Measurements from ENCODE around the gene ERCC6L. TPM values are rescaled to one million over a fixed set of nuclear protein-coding genes. Genes with fewer than 3 reads are reported as not detected.
A peak's percentile ranks its signal among the peaks of the same experiment; 100 is the strongest.

The ERCC6L gene
- 0.60 and 2.2 TPM in 2 replicates for total RNA-seq

- peak; percentile 85 to 88 for DNase-seq (ENCODE audit: low read depth in 2 of 2)
Measured at GRCh38 chrX:72238721-72239475, at the start of gene ERCC6L. TSS of gene ERCC6L (minus strand) at chrX:72239027. CDS start at chrX:72238911, 116 bp downstream.

DNA sequence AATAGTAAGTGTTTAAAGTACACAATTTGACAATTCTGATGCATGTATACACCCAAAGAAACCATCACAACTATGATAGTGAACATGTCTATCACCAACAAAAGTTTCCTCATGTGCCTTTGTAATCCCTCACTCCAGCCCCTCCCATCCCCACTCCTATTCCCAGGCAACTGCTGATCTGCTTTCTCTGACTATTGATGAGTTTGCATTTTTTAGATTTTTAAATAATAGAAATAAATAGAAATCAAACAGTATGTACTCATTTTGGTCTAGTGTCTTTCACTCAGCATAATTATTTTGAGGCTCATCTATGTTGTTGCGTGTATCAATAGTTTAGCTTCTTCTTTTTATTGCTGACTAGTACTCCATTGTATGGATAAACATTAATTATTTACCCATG lies 43.5 kb upstream of the ERCC6L start:
- DNase-seq (ENCODE audit: low read depth in 2 of 2), result no peak

DNA sequence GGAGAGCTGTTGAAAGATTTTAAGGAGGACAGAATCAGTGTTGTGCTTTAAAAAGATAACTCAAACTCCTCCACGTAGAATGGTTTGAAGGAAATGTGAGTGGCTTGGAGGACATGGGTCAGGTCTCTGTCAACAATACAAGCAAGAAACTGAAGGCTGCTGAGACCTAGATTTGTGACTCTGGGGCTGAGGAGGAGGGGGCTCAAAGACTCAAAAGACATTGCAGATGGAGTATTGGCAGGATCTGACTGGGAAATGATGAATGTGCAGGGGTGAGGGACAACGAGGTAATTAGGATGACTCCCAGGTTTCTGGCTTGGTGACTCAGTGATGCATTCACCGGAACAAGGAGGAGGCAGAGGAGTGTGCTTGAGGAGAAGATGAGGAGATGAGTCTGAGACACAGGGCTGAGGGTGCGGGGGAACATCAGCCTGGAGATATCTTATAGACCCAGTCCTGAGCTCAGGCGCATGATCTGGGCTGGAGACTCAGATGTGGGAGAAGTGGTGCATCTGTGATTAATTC lies 41.6 kb upstream of the ERCC6L start:
- no peak for DNase-seq (ENCODE audit: low read depth in 2 of 2)

DNA sequence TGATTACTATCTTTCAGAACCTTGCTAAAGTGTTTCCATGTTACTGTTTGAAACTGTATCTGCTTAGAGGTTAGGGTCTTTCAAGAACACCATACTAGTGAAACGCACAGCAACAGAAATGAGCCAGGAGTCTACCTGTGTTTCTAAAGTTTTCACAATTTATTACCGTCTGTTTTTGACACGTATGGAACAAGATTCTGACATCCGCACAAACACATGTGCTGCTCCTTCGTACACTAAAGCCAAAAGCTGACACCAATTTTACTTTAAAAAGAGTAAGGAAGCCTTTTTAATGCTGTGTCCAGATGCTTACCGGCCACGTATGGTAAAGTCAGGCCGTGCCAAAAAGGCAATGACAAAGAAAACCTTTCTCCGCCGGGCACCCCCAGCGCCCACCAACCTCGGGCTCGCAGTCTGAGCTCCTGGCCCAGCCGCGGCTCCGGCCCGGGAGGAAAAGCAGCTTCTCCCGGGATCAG lies 37.7 kb upstream of the ERCC6L start:
- DNase-seq (ENCODE audit: low read depth in 2 of 2), result no peak

- DNase-seq (ENCODE audit: low read depth in 2 of 2), result no peak
Measured at GRCh38 chrX:72274526-72274925, 35.7 kb upstream of the ERCC6L start.

DNA sequence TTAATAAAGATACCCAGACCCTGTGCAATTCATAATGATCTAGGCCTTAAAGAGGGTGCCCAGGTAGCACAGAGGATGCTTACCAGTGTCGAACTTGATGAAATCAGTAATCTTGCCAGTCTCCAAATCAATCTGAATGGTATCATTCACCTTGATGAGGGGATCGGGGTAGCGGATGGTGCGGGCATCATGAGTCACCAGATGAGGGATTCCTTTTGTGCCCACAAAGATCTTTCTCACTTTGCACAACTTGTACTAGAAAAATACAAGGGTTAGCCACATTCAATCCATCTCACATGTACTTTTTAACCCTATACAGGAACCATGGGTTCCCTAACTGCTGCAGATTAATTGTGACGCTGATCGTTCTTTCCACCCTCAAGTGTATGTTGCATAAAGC lies 34.9 kb upstream of the ERCC6L start:
- DNase-seq (ENCODE audit: low read depth in 2 of 2), result no peak

DNA sequence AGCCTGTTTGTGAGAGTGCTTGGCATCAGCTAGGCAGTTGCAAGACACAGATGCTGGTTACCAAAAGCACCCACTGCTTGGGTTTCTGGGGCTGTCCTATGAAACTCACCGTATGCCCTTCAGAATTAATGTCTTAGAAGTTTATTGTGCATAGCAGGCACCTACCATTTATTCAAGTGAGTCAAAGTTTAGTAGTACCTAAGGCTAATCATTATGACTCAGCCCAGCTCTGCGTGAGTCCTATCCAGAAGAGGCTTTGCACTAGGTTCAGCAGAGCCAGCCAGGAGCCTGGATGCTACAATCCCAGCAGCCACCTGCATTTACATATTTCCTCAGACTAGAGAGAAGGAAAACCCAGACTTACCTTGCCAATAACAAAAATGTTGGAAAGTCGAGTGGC lies 34.0 kb upstream of the ERCC6L start:
- peak in 1 of 2 donors; percentile 37 for DNase-seq (ENCODE audit: low read depth in 2 of 2)

DNA sequence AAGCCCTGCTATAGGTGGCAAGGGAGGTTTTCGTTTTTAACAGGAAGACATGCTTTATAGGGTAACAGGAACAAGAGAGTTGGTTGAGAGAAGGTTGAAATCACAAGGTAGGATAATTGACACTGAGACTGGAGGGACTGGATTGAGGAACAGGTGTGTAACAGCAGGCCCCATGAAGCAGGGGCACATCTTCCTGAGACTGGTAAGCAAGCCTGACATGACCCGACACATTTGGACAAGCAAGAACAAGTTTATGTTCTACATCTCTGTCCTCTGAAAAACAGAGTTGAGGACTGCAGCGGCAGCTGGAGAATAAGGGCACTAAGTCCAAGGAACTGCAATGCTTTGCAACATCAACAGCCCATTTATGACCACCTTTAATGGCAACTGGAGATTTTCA lies 33.0 kb upstream of the ERCC6L start:
- no peak for DNase-seq (ENCODE audit: low read depth in 2 of 2)

DNA sequence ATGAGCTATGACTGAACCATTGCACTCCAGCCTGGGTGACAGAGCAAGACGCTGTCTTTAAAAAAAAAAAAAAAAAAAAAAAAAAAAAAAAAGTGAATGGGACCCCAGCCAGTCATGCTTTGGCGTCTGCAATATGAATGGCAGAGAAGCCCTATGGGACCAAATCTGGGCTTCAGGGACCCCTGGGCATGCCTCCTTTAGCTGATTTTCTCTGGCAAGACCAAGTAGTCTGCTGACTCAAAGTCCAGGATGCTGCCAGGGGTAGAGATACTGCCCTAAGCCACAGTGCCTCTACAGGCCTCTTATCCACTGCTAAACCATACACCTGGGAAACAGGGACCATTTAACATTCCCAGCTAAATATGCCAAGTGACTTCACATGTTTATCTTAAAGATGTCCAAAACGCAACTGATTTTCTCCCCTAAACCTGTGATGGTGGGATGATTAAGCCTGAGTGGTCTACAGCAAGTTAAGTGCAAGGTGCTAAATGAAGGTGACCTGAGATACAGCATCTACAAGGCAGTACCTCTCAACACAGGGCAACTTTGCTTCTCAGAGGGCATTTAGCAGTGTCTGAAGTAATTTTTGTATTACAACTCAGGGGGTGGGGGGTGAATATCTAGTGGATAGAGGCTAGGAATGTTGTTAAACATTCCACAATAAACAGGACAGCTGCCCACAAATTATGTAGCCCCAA lies 32.4 kb upstream of the ERCC6L start:
- DNase-seq (ENCODE audit: low read depth in 2 of 2), result no peak

DNA sequence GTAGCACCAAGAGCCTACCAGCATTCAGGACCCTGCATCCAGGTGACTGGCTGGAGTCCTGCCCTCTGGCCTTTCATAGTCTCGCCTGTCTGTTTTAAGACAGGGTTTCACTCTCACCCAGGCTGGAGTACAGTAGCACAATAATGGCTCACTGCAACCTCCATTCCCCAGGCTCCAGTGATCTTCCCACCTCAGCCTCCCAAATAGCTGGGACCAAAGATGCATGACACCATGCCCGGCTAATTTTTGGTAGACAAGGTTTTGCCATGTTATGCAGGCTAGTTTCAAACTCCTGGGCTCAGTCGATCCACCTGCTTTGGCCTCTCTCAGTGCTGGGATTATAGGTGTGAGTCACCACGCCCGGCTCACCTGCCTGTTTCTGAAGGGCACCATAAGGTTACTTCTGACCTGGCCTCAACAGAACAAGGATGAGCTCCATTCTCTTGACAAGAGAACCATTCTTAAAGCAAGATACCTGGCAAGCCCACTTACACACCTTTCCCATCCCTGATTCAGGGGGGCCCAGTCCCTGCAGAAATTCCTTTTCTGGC lies 31.6 kb upstream of the ERCC6L start:
- DNase-seq (ENCODE audit: low read depth in 2 of 2), result no peak

- peak in 1 of 2 donors; percentile 69 for DNase-seq (ENCODE audit: low read depth in 2 of 2)
Measured at GRCh38 chrX:72269671-72270251, 30.9 kb upstream of the ERCC6L start.

DNA sequence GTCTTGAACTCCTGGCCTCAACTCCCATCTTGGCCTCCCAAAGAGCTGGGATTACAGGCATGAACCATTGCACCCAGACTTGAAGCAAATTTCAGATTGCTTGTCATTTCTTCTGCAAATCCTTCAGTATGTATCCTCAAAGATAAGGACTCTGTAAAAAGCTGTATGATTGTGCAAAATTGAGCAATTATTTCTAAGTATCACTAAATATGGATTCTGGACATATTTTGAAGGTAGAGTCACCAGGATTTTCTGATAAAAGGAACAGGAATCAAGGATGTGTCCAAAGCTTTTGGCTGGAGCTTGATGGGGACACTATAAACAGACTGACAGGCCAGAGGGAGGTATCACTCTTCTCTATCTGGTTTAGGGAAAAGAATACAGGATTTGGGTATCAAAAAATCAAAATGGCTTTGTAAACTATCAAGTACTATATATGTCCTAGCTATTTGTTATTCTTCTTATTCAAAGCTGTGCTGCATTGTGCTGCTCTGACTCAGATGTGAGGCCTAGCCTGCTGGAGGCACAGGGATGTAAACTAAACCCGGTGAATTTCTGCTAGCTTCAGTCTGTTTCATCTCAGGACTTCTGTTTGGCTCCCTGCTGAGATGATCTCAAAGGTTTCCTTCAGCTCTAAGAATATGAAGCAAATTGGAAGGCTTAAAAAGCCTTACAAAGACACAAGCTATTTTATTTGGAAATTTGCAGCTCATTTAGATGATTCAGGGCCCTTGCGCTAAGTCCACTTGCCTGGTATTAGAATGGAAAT lies 30.0 kb upstream of the ERCC6L start:
- DNase-seq (ENCODE audit: low read depth in 2 of 2), result peak in 1 of 2 donors; percentile 32

GRCh38 chrX:72265263-72265662 lies 26.4 kb upstream of the ERCC6L start:
- DNase-seq (ENCODE audit: low read depth in 2 of 2), result no peak

DNA sequence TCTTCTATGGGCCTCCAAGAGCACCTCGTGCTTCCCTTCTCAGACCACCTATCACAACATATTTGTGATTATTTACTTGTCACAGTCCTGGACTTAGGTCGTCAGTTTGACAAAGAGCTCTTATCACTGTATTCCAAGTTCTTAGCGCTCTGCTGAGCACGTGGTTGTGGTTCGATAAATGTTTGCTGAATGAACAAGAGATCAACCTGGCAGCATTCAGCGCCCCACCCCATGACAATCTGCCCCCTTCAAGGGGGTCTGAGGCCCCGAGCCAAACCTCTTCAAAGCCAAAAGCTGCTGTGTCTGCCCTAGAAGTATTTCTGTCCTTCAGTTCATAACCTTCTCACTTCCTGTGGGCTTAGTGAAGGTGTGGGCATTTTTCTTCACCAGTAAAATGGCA lies 23.2 kb upstream of the ERCC6L start:
- DNase-seq (ENCODE audit: low read depth in 2 of 2), result no peak

GRCh38 chrX:72260448-72260847 lies 21.6 kb upstream of the ERCC6L start:
- no peak for DNase-seq (ENCODE audit: low read depth in 2 of 2)

GRCh38 chrX:72258174-72258573 lies 19.3 kb upstream of the ERCC6L start:
- peak in 1 of 2 donors; percentile 64 for DNase-seq (ENCODE audit: low read depth in 2 of 2)

DNA sequence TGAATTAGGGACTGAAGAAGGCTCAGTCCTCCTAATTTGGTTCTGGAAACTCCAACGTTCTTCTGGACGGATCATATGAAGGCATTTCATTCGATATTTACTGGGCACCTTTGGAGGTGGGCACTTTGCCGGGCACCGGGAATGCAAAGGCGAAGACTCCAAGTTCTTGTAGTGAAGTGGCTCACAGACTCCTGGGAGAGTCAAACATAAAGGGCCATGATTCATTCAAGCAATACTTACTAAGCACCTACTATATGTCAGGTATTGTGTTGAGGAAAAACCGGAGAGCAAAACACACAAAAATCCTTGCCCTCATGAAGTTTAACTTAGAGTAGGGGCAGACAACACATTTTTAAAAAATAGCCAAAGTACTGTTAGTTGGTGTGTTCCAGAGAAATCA lies 17.0 kb upstream of the ERCC6L start:
- no peak for DNase-seq (ENCODE audit: low read depth in 2 of 2)

DNA sequence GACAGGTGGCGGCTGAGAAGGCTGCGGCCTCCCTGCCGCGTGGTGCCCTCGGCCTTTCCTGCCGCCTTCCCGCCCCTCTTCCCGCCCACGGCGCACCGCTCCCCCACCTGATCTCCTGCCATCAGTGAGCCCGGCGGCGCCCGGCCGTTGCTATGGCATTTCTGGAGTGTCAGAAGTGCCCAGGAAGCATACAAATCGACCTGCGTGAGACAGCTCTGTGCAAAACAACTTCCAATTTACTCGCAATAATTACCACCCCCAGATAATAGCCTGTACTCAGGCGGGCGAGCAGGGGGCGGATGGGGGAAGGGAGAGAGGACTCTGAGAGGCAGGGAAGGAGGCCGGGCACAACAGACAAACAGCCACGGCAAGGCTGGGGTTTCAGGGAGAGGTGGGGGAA lies 16.6 kb upstream of the ERCC6L start:
- peak in 1 of 2 donors; percentile 17 for DNase-seq (ENCODE audit: low read depth in 2 of 2)

DNA sequence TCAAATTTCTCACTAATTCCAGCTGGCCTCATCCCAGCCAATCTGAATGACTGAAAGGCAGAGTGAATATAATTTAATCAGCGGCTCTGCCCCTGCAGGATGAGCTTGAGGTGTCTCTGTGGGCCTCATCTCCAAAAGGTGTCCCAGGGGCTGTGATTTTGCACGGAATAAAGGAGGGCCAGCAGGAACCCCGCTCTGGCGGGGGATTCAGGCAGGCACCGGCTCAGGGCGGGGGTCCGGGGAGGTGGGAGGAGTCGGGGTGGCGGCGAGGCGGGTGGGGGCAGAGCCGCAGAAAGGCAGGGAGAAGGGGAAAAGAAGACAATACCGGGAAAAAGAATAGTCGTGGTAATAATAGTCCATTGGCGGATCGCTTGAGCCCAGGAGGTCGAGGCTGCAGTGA lies 16.0 kb upstream of the ERCC6L start:
- DNase-seq (ENCODE audit: low read depth in 2 of 2), result no peak

DNA sequence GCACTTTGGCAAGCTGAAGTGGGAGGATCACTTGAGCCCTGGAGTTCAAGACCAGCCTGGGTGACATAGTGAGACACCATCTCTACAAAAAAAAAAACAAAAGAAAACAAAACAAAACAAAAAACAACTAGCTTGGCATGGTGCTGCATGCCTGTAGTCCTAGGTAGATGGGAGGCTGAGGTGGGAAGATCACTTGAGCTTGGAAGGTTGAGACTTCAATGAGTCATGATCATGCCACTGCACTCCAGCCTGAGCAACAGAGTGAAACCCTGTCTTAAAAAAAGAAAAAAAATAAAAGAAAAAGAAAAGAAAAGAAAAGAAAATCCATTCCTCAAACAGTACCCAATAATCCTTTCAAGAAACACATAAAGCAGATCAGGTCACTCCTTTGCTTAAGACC lies 14.9 kb upstream of the ERCC6L start:
- no peak for DNase-seq (ENCODE audit: low read depth in 2 of 2)

All from lung microvascular endothelial cell (primary cell).